Liver (tissue), 4 donors: Measurements from ENCODE around the gene OAS1. TPM values are rescaled to one million over a fixed set of nuclear protein-coding genes. Genes with fewer than 3 reads are reported as not detected.

Experiments
- polyA plus RNA-seq, 2 donors: library from polyadenylated mRNA; stranded (reverse) in 1 of 2; unstranded in 1 of 2; fragments of 200-250 nt in 1 of 2; fragments of >200 nt in 1 of 2; fragmentation: Nextera tagmentation in 1 of 2; extraction: Ambion mirVana in 1 of 2; gene quantifications; one replicate each; pipeline versions ENCODE4 v1.2.1 to v1.2.3, GENCODE V29; 2013 to 2015
- total RNA-seq, 2 donors: library from RNA; depleted of rRNA; stranded (reverse); fragments of >200 nt; gene quantifications; one replicate each; pipeline ENCODE4 v1.2.3, GENCODE V29; 2014
- donor health status: healthy.
- donor health status: healthy.
- donor health status: healthy.

The OAS1 gene
- total and polyA plus RNA-seq, 4 donors = 20.5 to 26.0 (median 23.4) TPM

Other genes starting within 250 kb of the OAS1 start
- gene RPH3A, start 115.2 kb upstream of the OAS1 start, total RNA-seq = under 1 TPM in 1 of 2 donors, not detected in 1; 0.05 TPM
- not detected for gene RPH3A, start 115.2 kb upstream of the OAS1 start, polyA plus RNA-seq
- gene OAS3, start 31.5 kb downstream of the OAS1 start, total RNA-seq = 1 to 10 TPM; 4.5 to 9.5 TPM
- 1 to 10 TPM; 3.8 to 6.3 TPM for gene OAS3, start 31.5 kb downstream of the OAS1 start, polyA plus RNA-seq
- 1 to 10 TPM; 4.9 to 8.8 TPM for gene OAS2, start 71.6 kb downstream of the OAS1 start, total RNA-seq
- gene OAS2, start 71.6 kb downstream of the OAS1 start, polyA plus RNA-seq = 1 to 10 TPM; 3.3 to 9.4 TPM
- gene DTX1, start 149.8 kb downstream of the OAS1 start, total RNA-seq = 10 to 100 TPM in 1 of 2 donors, 1 to 10 TPM in 1; 2.1 to 16.6 TPM
- gene DTX1, start 149.8 kb downstream of the OAS1 start, polyA plus RNA-seq = 10 to 100 TPM in 1 of 2 donors, 1 to 10 TPM in 1; 3.5 to 33.2 TPM
- gene RASAL1, start 228.8 kb downstream of the OAS1 start, total RNA-seq = under 1 TPM; 0.25 to 0.33 TPM
- under 1 TPM; 0.20 to 0.26 TPM for gene RASAL1, start 228.8 kb downstream of the OAS1 start, polyA plus RNA-seq
- gene CFAP73, start 242.8 kb downstream of the OAS1 start, total RNA-seq = under 1 TPM in 1 of 2 donors, not detected in 1; 0.19 TPM
- gene CFAP73, start 242.8 kb downstream of the OAS1 start, polyA plus RNA-seq = under 1 TPM in 1 of 2 donors, not detected in 1; 0.18 TPM